HCT116 (cell line): ENCODE measurements around the gene AMOT. TPM values are rescaled to one million over a fixed set of nuclear protein-coding genes. Genes with fewer than 3 reads are reported as not detected.
"Not testable (repeated sequence)": the region's sequence is repeated elsewhere in the genome, so short reads cannot be mapped to it uniquely, and the experiment has no call there.

Experiments
- ATAC-seq: fragments of 200-7000 bp; cut with Tn5 transposase; 2 replicates; pipeline ENCODE4 v1.9.1; 2020; ENCODE audit warnings: mild to moderate bottlenecking, moderate library complexity
- BruUV-seq: library from RNA; stranded (reverse); fragments of 400-500 nt; replicated peaks from 2 replicates; lab custom pipeline; 2021; lab: Mats Ljungman, UMichigan
- CTCF ChIA-PET: fragments of 300-600 bp; sonication (Branson Sonifier 250); formaldehyde crosslinking; loops from one replicate; lab custom pipeline; 2021; ENCODE audit warnings: antibody characterized with exemption; lab: Charles Lee
- POLR2A ChIA-PET: fragments of 300-600, 350-600 bp; sonication (Branson Sonifier 250); formaldehyde crosslinking; loops from one replicate; lab custom pipeline; 2021; ENCODE audit warnings: antibody characterized with exemption; lab: Charles Lee
- RAD21 ChIA-PET, 2 experiments: fragments of 300-600 bp; sonication (Branson Sonifier 250); formaldehyde crosslinking; loops; one replicate each; lab custom pipeline; 2023; ENCODE audit warnings: low total read pairs in 2 of 2; ENCODE audit not compliant: uncharacterized antibody in 2 of 2, unreplicated experiment in 2 of 2, low non-redundant PET in 1 of 2; lab: Charles Lee
- DNase-seq: peaks from one replicate; pipeline ENCODE4 v3.0.0-alpha.2; 2010; ENCODE audit warnings: low read depth, low spot score
- H2AFZ ChIP-seq: fragments of 200-600 bp; shearing (Covaris generic), sonication (generic); 2 replicates; pipeline ENCODE4 v1.6.1; 2017; ENCODE audit warnings: low read depth, mixed run types, mixed read lengths, antibody characterized with exemption, low read length; ENCODE audit not compliant: poor library complexity, severe bottlenecking
- H3K27ac ChIP-seq: 2 replicates; pipeline ENCODE4 v1.5.1; 2012; ENCODE audit warnings: low read depth, low read length
- H3K27me3 ChIP-seq: fragments of 200-600 bp; sonication (generic); 2 replicates; pipeline ENCODE4 v1.6.1; 2016; ENCODE audit warnings: mixed run types, low read length, mixed read lengths; ENCODE audit not compliant: insufficient read depth
- H3K36me3 ChIP-seq, 2 experiments: fragments of 200-500 bp in 1 of 2; fragments of 200-600 bp in 1 of 2; sonication (Bioruptor generic) in 1 of 2; sonication (generic) in 1 of 2; 2 replicates each; pipeline versions ENCODE4 v1.5.1 to v1.6.1; 2014 to 2016; ENCODE audit warnings: low read length in 2 of 2, inconsistent platforms in 1 of 2, mixed read lengths in 1 of 2, mixed run types in 1 of 2; ENCODE audit not compliant: insufficient read depth in 2 of 2, control insufficient read depth in 1 of 2
- H3K4me1 ChIP-seq, 2 experiments: fragments of 200-600 bp in 1 of 2; sonication (generic) in 1 of 2; 2 replicates each; pipeline versions ENCODE4 v1.5.1 to v1.6.1; 2012 to 2017; ENCODE audit warnings: low read length in 2 of 2, inconsistent platforms in 1 of 2, mild to moderate bottlenecking in 1 of 2, mixed read lengths in 1 of 2, mixed run types in 1 of 2, moderate library complexity in 1 of 2; ENCODE audit not compliant: insufficient read depth in 2 of 2, control insufficient read depth in 1 of 2
- H3K4me2 ChIP-seq: fragments of 200-600 bp; sonication (generic); 2 replicates; pipeline ENCODE4 v1.6.1; 2017; ENCODE audit warnings: mixed run types, low read length, mixed read lengths
- H3K4me3 ChIP-seq, 2 experiments: fragments of 200-600 bp in 1 of 2; sonication (generic) in 1 of 2; replicated peaks in 1 of 2; 2 replicates each; pipeline ENCODE4 v1.5.1; 2011 to 2016; ENCODE audit warnings: low read length in 2 of 2, control low read depth in 1 of 2, low read depth in 1 of 2, mild to moderate bottlenecking in 1 of 2, mixed read lengths in 1 of 2, mixed run types in 1 of 2
- H3K79me2 ChIP-seq: fragments of 200-600 bp; sonication (generic); 2 replicates; pipeline ENCODE4 v1.6.1; 2017; ENCODE audit warnings: mild to moderate bottlenecking, mixed run types, low read length, moderate library complexity, mixed read lengths; ENCODE audit not compliant: insufficient read depth
- H3K9ac ChIP-seq: fragments of 200-600 bp; sonication (generic); 2 replicates; pipeline ENCODE4 v1.6.1; 2016; ENCODE audit warnings: low read length, mixed read lengths
- H3K9me2 ChIP-seq: fragments of 200-600 bp; sonication (generic), shearing (Covaris generic); 2 replicates; pipeline ENCODE4 v1.6.1; 2017; ENCODE audit warnings: mixed run types, mild to moderate bottlenecking, moderate library complexity; ENCODE audit not compliant: insufficient read depth
- H3K9me3 ChIP-seq, 2 experiments: fragments of 200-500 bp in 1 of 2; fragments of 200-600 bp in 1 of 2; sonication (Bioruptor generic) in 1 of 2; sonication (generic) in 1 of 2; 2 replicates each; pipeline ENCODE4 v1.6.1; 2014 to 2017; ENCODE audit warnings: low read length in 2 of 2, mixed read lengths in 2 of 2, inconsistent platforms in 1 of 2, low read depth in 1 of 2, mild to moderate bottlenecking in 1 of 2, mixed run types in 1 of 2, moderate library complexity in 1 of 2; ENCODE audit not compliant: control insufficient read depth in 1 of 2, insufficient read depth in 1 of 2
- H4K20me1 ChIP-seq: fragments of 200-600 bp; sonication (generic), shearing (Covaris generic); 2 replicates; pipeline ENCODE4 v1.6.1; 2017; ENCODE audit warnings: mixed run types, mild to moderate bottlenecking, moderate library complexity; ENCODE audit not compliant: insufficient read depth
- CBX3 ChIP-seq: IDR thresholded peaks from 2 replicates; pipeline ENCODE4 v1.6.1; 2012; ENCODE audit warnings: low read depth
- EGR1 ChIP-seq: IDR thresholded peaks from 2 replicates; pipeline ENCODE4 v1.6.1; 2012; ENCODE audit warnings: low read depth
- ELF1 ChIP-seq: IDR thresholded peaks from 2 replicates; pipeline ENCODE4 v1.6.1; 2012; ENCODE audit warnings: low read depth, borderline replicate concordance
- EZH2 ChIP-seq: fragments of 200-600 bp; sonication (generic); IDR thresholded peaks from 2 replicates; pipeline ENCODE4 v1.6.1; 2017; ENCODE audit warnings: antibody characterized with exemption, mixed run types
- EZH2phosphoT487 ChIP-seq: fragments of 200-600 bp; IDR thresholded peaks from 2 replicates; pipeline ENCODE4 v1.6.1; 2018; ENCODE audit warnings: antibody characterized with exemption, borderline replicate concordance
- FOSL1 ChIP-seq: IDR thresholded peaks from 2 replicates; pipeline ENCODE4 v1.6.1; 2012; ENCODE audit warnings: low read depth
- JUND ChIP-seq: IDR thresholded peaks from 2 replicates; pipeline ENCODE4 v1.6.1; 2012
- RAD21 ChIP-seq: IDR thresholded peaks from 2 replicates; pipeline ENCODE4 v1.6.1; 2012; ENCODE audit warnings: low read depth, mild to moderate bottlenecking
- SP1 ChIP-seq: IDR thresholded peaks from 2 replicates; pipeline ENCODE4 v1.6.1; 2012; ENCODE audit warnings: low read depth
- TCF7L2 ChIP-seq: IDR thresholded peaks from 2 replicates; pipeline ENCODE4 v1.7.0; 2011; ENCODE audit warnings: borderline replicate concordance, inconsistent platforms; ENCODE audit not compliant: insufficient read depth, insufficient read length; ENCODE audit errors: extremely low read depth
- YY1 ChIP-seq: IDR thresholded peaks from 2 replicates; pipeline ENCODE4 v1.6.1; 2011; ENCODE audit warnings: low read length, low read depth, moderate library complexity, mild to moderate bottlenecking; ENCODE audit not compliant: insufficient replicate concordance; ENCODE audit errors: extremely low read depth
- ZFX ChIP-seq: fragments of 450-650 bp; IDR thresholded peaks from 2 replicates; pipeline ENCODE4 v1.6.1; 2017
- ZNF274 ChIP-seq: fragments of 200-500 bp; sonication (Bioruptor generic); IDR thresholded peaks from 2 replicates; pipeline ENCODE4 v1.6.1; 2014; ENCODE audit warnings: mild to moderate bottlenecking, low read depth, low read length, inconsistent platforms
- intact Hi-C: fragments of 100-400 bp; cut with micrococcal nuclease; formaldehyde crosslinking; loops from 2 replicates; pipeline ENCODE4 v1.10.0; 2022
- total RNA-seq: library from RNA; stranded (reverse); gene quantifications from one replicate; pipeline ENCODE4 v1.2.1, GENCODE V29; 2021; ENCODE audit not compliant: unreplicated experiment
- TF ChIP-seq, protein P1 (sequence below): IDR thresholded peaks from 2 replicates; pipeline ENCODE4 v1.6.1; 2011; ENCODE audit warnings: mild to moderate bottlenecking, low read length, moderate library complexity; ENCODE audit not compliant: insufficient replicate concordance; ENCODE audit errors: extremely low read depth
- TF ChIP-seq, protein P2 (sequence below): IDR thresholded peaks from 2 replicates; pipeline ENCODE4 v1.6.1; 2012

The AMOT gene
- total RNA-seq, 1 experiment from 2014 or later = 7.7 TPM

DNA sequence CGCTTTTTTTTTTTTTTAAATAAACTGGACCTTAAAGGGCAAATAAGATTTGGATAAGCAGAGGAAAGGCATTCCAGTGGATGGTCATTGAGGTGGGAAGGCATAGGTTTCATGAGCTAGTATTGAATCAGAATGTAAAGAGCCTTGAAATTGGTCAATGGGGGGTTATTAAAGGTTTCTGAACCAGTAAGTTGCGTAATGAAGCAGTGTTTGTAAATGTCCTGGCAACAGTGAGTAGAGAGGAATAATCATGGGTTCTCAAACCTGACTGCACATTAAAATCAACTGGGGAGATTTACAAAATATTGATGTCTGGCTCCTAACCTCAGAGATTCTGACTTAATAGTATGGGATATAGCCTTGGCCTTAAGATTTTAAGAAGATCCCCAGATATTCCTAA is 23.2 kb upstream of the AMOT start:
- Histone ChIP-seq H2AFZ (no peak overlapping the region), H3K79me2 (no peaks in the 10 kb centered on the region), H3K27me3 (no peaks in the 10 kb centered on the region), H3K4me3 (no peak overlapping the region), H3K4me1 (peaks cover 0 to 3% of the 10 kb centered on the region in 2 experiments; a peak in 1 of 4 replicates), H3K36me3 (no peaks in the 10 kb centered on the region), H3K9ac (no peak overlapping the region), H3K4me2 (no peak overlapping the region), H3K27ac (no peak overlapping the region), H4K20me1 (no peaks in the 10 kb centered on the region), H3K9me2 (no peaks in the 10 kb centered on the region), H3K9me3 (no peaks in the 10 kb centered on the region)
- BruUV-seq = no TSS peak
- TF ChIP-seq JUND = no peak
- ChIA-PET RAD21 (no interaction called here), CTCF (no interaction called here), POLR2A (no interaction called here)
- ATAC-seq (no peak), DNase-seq (no peak)
- intact Hi-C loops = no loop called here

- no peak overlapping the region for H2AFZ ChIP-seq
- CTCF ChIA-PET = no interaction called here
Measured at GRCh38 chrX:112857478-112857878, 16.8 kb upstream of the AMOT start.

DNA sequence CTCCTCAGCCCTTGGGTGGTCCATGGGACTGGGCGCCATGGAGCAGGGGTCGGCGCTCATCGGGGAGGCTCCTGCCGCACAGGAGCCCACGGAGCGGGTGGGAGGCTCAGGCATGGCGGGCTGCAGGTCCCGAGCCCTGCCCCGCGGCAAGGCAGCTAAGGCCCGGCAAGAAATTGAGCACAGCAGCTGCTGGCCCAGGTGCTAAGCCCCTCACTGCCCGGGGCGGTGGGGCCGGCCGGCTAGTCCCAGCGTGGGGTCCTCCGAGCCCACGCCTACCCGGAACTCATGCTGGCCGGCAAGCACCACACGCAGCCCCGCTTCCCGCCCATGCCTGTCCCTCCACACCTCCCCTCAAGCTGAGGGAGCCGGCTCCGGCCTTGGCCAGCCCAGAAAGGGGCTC is 14.3 kb upstream of the AMOT start:
- H3K79me2 ChIP-seq, H4K20me1 ChIP-seq, ATAC-seq, CTCF ChIA-PET, H3K9me2 ChIP-seq, H3K9me3 ChIP-seq, DNase-seq, H3K27me3 ChIP-seq, RAD21 ChIA-PET, intact Hi-C loops, H3K36me3 ChIP-seq, H3K9ac ChIP-seq, H3K4me2 ChIP-seq, H3K4me3 ChIP-seq, H3K27ac ChIP-seq, H2AFZ ChIP-seq, POLR2A ChIA-PET, H3K4me1 ChIP-seq, BruUV-seq: not testable (repeated sequence)

More at GRCh38 chrX:112857478-112857878, 16.8 kb upstream of the AMOT start:
- H3K9me2 ChIP-seq = no peaks in the 10 kb centered on the region
- H3K36me3 ChIP-seq = no peaks in the 10 kb centered on the region
- H4K20me1 ChIP-seq = no peaks in the 10 kb centered on the region
- H3K4me2 ChIP-seq = no peak overlapping the region
- TF ChIP-seq SP1 (no peak), CBX3 (no peak), EZH2 (no peak), FOSL1 (no peak), TCF7L2 (no peak), JUND (no peak), EGR1 (no peak), ELF1 (no peak), ZFX (no peak), ZNF274 (no peak), EZH2phosphoT487 (no peak), RAD21 (no peak), YY1 (no peak)
- TF ChIP-seq, protein P1, sequence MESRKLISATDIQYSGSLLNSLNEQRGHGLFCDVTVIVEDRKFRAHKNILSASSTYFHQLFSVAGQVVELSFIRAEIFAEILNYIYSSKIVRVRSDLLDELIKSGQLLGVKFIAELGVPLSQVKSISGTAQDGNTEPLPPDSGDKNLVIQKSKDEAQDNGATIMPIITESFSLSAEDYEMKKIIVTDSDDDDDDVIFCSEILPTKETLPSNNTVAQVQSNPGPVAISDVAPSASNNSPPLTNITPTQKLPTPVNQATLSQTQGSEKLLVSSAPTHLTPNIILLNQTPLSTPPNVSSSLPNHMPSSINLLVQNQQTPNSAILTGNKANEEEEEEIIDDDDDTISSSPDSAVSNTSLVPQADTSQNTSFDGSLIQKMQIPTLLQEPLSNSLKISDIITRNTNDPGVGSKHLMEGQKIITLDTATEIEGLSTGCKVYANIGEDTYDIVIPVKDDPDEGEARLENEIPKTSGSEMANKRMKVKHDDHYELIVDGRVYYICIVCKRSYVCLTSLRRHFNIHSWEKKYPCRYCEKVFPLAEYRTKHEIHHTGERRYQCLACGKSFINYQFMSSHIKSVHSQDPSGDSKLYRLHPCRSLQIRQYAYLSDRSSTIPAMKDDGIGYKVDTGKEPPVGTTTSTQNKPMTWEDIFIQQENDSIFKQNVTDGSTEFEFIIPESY = no peak
- TF ChIP-seq, protein P2, sequence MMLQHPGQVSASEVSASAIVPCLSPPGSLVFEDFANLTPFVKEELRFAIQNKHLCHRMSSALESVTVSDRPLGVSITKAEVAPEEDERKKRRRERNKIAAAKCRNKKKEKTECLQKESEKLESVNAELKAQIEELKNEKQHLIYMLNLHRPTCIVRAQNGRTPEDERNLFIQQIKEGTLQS = no peak
- TF ChIP-seq, all 23 proteins: peak for 0
- RAD21 ChIA-PET = no interaction called here
- no peak overlapping the region for H3K27ac ChIP-seq
- no peak for ATAC-seq
- H3K27me3 ChIP-seq = no peaks in the 10 kb centered on the region
- H3K79me2 ChIP-seq = no peaks in the 10 kb centered on the region
- H3K9me3 ChIP-seq = no peaks in the 10 kb centered on the region
- H3K4me3 ChIP-seq = no peak overlapping the region
- no peak for DNase-seq
- BruUV-seq = no TSS peak
- intact Hi-C loops = no loop called here
- POLR2A ChIA-PET = no interaction called here
- no peaks in the 10 kb centered on the region for H3K4me1 ChIP-seq
- no peak overlapping the region for H3K9ac ChIP-seq
